ENCODE results near the gene DOCK2. TPM values are rescaled to one million over a fixed set of nuclear protein-coding genes. Genes with fewer than 3 reads are reported as not detected.

Gene DOCK2
- total RNA-seq, 1 experiment from 2014 or later: 2.2 TPM

DNA sequence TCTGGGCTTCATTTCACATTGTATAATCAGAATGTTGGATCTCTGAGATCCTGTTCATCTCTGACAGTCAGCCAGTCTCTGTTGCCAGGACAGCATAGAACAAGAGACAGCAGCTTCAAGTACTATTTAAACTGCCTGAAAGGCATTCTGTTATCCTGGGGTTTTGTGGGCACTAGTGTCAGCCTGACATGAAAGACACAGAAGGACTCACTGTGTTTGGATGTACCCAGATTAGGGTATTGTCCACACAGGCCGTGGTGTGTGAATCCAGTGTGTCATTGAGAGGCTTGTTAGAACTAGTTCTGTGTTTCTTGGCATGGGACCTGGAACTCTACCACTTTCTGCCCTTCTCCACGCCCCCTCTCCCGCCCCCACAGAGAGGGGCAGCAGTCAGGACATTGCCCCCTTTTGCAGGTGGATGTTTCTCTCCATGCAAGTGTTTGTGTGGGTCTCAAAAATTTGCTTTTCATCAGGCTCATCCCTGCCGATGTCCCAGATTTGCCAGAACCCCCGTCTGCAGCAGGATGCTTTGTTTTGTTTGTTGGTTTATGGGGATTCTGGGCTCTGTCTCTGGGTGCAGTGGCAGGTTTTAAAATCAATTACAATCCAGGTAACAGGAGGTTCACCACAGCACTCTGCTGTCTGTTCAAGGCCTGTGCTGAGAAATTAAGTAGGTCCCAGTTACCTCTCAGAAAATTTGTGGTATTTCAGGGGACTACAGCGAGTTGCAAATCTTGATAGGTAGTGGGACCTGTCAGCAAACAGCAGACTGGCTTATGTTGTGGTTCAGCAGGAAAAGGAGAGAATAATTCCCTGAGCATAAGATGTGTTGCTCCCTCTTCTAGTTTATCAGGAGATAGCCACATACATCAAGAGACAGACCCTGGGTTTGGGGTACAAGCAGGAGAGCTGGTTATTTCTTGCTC is 144.6 kb downstream of the DOCK2 start:
- no peak overlapping the region for H3K27ac ChIP-seq (ENCODE audit: low read depth, low read length, poor library complexity, severe bottlenecking)
- DNase-seq (ENCODE audit: low spot score): no peak
- no peaks in the 10 kb centered on the region for H3K36me3 ChIP-seq (ENCODE audit: insufficient read depth, low read length, poor library complexity, severe bottlenecking)
- H3K4me3 ChIP-seq (ENCODE audit: low read depth, low read length, poor library complexity, severe bottlenecking): no peak overlapping the region
- H3K4me1 ChIP-seq (ENCODE audit: insufficient read depth, low read length, poor library complexity, severe bottlenecking): peaks cover 15% of the 10 kb centered on the region
- H3K9me3 ChIP-seq (ENCODE audit: low read depth, low read length, poor library complexity, severe bottlenecking): no peaks in the 10 kb centered on the region
- POLR2A ChIA-PET (ENCODE audit: low non-redundant PET): no interaction called here
- intact Hi-C loops (cut with micrococcal nuclease; ENCODE audit: unreplicated experiment): no loop called here
- CTCF ChIA-PET: no interaction called here
- BruUV-seq (replicated peaks): no TSS peak
- no peaks in the 10 kb centered on the region for H3K27me3 ChIP-seq (replicated peaks; ENCODE audit: insufficient read depth, low read depth, low read length, poor library complexity)
- TF ChIP-seq EZH2 (IDR thresholded peaks at IDR 0.05; ENCODE audit: borderline replicate concordance, low read depth, low read length, poor library complexity, severe bottlenecking): no peak
- TF ChIP-seq, protein P1, sequence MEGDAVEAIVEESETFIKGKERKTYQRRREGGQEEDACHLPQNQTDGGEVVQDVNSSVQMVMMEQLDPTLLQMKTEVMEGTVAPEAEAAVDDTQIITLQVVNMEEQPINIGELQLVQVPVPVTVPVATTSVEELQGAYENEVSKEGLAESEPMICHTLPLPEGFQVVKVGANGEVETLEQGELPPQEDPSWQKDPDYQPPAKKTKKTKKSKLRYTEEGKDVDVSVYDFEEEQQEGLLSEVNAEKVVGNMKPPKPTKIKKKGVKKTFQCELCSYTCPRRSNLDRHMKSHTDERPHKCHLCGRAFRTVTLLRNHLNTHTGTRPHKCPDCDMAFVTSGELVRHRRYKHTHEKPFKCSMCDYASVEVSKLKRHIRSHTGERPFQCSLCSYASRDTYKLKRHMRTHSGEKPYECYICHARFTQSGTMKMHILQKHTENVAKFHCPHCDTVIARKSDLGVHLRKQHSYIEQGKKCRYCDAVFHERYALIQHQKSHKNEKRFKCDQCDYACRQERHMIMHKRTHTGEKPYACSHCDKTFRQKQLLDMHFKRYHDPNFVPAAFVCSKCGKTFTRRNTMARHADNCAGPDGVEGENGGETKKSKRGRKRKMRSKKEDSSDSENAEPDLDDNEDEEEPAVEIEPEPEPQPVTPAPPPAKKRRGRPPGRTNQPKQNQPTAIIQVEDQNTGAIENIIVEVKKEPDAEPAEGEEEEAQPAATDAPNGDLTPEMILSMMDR (conservative IDR thresholded peaks at IDR 0.05; ENCODE audit: low read depth, low read length): no peak

DNA sequence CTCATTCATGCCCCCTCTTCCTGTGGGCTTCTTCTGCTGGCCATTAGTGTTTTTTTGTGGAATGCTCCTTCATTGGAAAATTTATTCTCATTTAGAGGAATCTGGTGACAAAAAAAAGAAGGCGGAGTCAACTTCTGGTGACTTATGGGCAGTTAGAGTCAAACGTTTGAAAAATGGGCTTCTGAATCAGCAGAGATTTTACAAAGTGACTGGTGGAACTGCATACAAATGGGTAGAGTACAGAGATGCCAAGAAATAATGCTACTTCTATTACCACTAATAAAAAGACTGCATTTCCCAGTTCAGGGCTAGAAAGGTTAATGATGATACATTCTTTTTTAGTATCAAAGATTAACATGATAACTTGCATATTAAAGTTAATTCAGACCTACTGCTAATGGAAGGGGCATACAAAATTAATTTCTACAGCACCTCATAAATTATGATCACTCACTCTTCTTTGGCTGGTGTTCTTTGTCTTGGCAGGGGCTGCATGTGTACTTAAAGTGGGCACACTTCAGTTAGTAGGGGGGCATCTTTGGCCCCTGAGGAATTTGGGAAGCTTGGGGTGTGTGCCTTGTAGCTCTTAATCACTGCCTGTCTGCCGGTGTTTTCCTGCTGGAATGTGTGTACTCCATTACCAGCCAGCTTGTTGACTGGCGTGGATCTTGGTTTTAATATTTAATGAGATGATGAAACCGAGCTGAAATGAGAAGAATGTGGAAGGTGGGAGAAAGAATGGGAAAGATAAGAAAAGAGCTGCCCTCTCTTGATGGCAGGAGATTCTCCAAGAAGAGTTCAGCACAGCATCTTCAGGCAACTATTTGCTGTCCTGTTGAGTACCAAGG is 148.9 kb downstream of the DOCK2 start:
- Histone ChIP-seq H3K27ac (ENCODE audit: low read depth, low read length, poor library complexity, severe bottlenecking) (peak overlapping the region; percentile 69), H3K36me3 (ENCODE audit: insufficient read depth, low read length, poor library complexity, severe bottlenecking) (no peaks in the 10 kb centered on the region), H3K9me3 (ENCODE audit: low read depth, low read length, poor library complexity, severe bottlenecking) (no peaks in the 10 kb centered on the region), H3K4me1 (ENCODE audit: insufficient read depth, low read length, poor library complexity, severe bottlenecking) (peaks cover 15% of the 10 kb centered on the region), H3K4me3 (ENCODE audit: low read depth, low read length, poor library complexity, severe bottlenecking) (no peak overlapping the region), H3K27me3 (replicated peaks; ENCODE audit: insufficient read depth, low read depth, low read length, poor library complexity) (no peaks in the 10 kb centered on the region)
- CTCF ChIA-PET: no interaction called here
- TF ChIP-seq EZH2 (IDR thresholded peaks at IDR 0.05; ENCODE audit: borderline replicate concordance, low read depth, low read length, poor library complexity, severe bottlenecking): no peak
- TF ChIP-seq, protein P1 (conservative IDR thresholded peaks at IDR 0.05; ENCODE audit: low read depth, low read length): no peak
- POLR2A ChIA-PET (ENCODE audit: low non-redundant PET): interaction anchor here (0.6 to 0.7 kb wide), 2 partner anchors 194 to 379 kb away, joined by 3 to 5 read pairs; partner anchors contain the start of gene INSYN2B
- intact Hi-C loops (cut with micrococcal nuclease; ENCODE audit: unreplicated experiment): no loop called here
- BruUV-seq (replicated peaks): no TSS peak
- peak; percentile 71 for DNase-seq (ENCODE audit: low spot score)

DNA sequence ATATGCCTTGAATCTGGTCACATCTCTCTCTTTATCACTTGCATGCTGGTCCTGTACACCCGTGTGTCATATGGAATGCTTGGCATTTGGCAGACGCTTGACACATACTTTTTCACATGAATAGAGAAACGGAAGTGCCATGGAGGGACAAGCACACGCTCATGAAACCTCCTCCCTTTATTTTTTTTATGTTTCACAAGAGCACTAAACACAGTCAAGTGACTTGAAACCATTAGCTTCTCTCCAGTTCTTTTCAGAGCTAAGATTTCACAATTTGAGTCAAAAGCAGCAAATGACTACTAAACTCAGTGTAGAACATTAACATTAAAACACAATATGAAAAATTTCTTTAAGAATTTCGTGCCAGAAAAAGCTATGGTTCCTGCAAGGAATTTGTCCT is 151.1 kb downstream of the DOCK2 start:
- no peak overlapping the region for H3K27ac ChIP-seq (ENCODE audit: low read depth, low read length, poor library complexity, severe bottlenecking)

More for the DNA sequence above, 151.1 kb downstream of the DOCK2 start:
- Histone ChIP-seq H3K36me3 (ENCODE audit: insufficient read depth, low read length, poor library complexity, severe bottlenecking) (no peaks in the 10 kb centered on the region), H3K9me3 (ENCODE audit: low read depth, low read length, poor library complexity, severe bottlenecking) (no peaks in the 10 kb centered on the region), H3K4me3 (ENCODE audit: low read depth, low read length, poor library complexity, severe bottlenecking) (no peak overlapping the region), H3K27me3 (replicated peaks; ENCODE audit: insufficient read depth, low read depth, low read length, poor library complexity) (no peaks in the 10 kb centered on the region), H3K4me1 (ENCODE audit: insufficient read depth, low read length, poor library complexity, severe bottlenecking) (peaks cover 15% of the 10 kb centered on the region)
- CTCF ChIA-PET: no interaction called here
- POLR2A ChIA-PET (ENCODE audit: low non-redundant PET): no interaction called here
- TF ChIP-seq EZH2 (IDR thresholded peaks at IDR 0.05; ENCODE audit: borderline replicate concordance, low read depth, low read length, poor library complexity, severe bottlenecking): no peak
- TF ChIP-seq, protein P1 (conservative IDR thresholded peaks at IDR 0.05; ENCODE audit: low read depth, low read length): no peak
- intact Hi-C loops (cut with micrococcal nuclease; ENCODE audit: unreplicated experiment): no loop called here
- no TSS peak for BruUV-seq (replicated peaks)
- peak; percentile 78 for DNase-seq (ENCODE audit: low spot score)

Measured in A673 (cell line).